Activated CD8-positive, alpha-beta T cell treated with anti-CD3 and anti-CD28 coated beads for 36 hours (primary cell): ENCODE data around the gene KIF26B. TPM values are rescaled to one million over a fixed set of nuclear protein-coding genes. Genes with fewer than 3 reads are reported as not detected.

Experiments
- ATAC-seq: fragments of 200-7000 bp; cut with Tn5 transposase; one replicate; pipeline ENCODE4 v1.10.0; 2021; ENCODE audit warnings: mild to moderate bottlenecking, moderate library complexity
- CTCF ChIA-PET: fragments of 350-600 bp; sonication (Branson Sonifier 250); formaldehyde crosslinking; loops from one replicate; lab custom pipeline; 2021; ENCODE audit warnings: antibody characterized with exemption; lab: Charles Lee
- POLR2A ChIA-PET: fragments of 350-600 bp; sonication (Branson Sonifier 250); formaldehyde crosslinking; loops from one replicate; lab custom pipeline; 2021; ENCODE audit warnings: antibody characterized with exemption; lab: Charles Lee
- DNase-seq: peaks from one replicate; pipeline ENCODE4 v3.0.0-alpha.2; 2020
- H3K27ac Mint-ChIP-seq: one replicate; pipeline ENCODE4 v1.8.0; 2021; ENCODE audit warnings: mild to moderate bottlenecking, mixed read lengths
- H3K27me3 Mint-ChIP-seq: one replicate; pipeline ENCODE4 v1.8.0; 2021; ENCODE audit warnings: mixed read lengths
- H3K36me3 Mint-ChIP-seq: one replicate; pipeline ENCODE4 v1.8.0; 2021; ENCODE audit warnings: low read depth, mixed read lengths
- H3K4me1 Mint-ChIP-seq: one replicate; pipeline ENCODE4 v1.8.0; 2021; ENCODE audit warnings: low read depth, mixed read lengths
- H3K4me3 Mint-ChIP-seq: one replicate; pipeline ENCODE4 v1.8.0; 2021; ENCODE audit warnings: mild to moderate bottlenecking, moderate library complexity, mixed read lengths
- H3K9me3 Mint-ChIP-seq: one replicate; pipeline ENCODE4 v1.8.0; 2021; ENCODE audit warnings: mixed read lengths
- intact Hi-C: fragments of 100-400 bp; cut with micrococcal nuclease; formaldehyde crosslinking; loops from one replicate; pipeline ENCODE4 v1.10.0; 2022
- total RNA-seq, 2 experiments: library from RNA; stranded (reverse); gene quantifications; one replicate each; pipeline ENCODE4 v1.2.3, GENCODE V29; 2021
- TF ChIP-seq, protein P1 (sequence below): fragments of 200-600 bp; IDR thresholded peaks from one replicate; pipeline ENCODE4 v1.8.0; 2022; ENCODE audit warnings: antibody characterized with exemption, mild to moderate bottlenecking

Gene KIF26B
- total RNA-seq, 2 experiments from 2014 or later, result 0.16 TPM

- Mint-ChIP-seq H3K27me3 (peaks cover 13% of the 10 kb centered on the region), H3K27ac (no peak overlapping the region), H3K4me1 (no peaks in the 10 kb centered on the region), H3K36me3 (no peaks in the 10 kb centered on the region), H3K4me3 (no peak overlapping the region), H3K9me3 (no peaks in the 10 kb centered on the region)
- POLR2A ChIA-PET, result interaction anchor here (0.6 kb wide), 1 partner anchor 273 kb away, joined by 3 read pairs; no protein-coding TSS in a partner anchor
- TF ChIP-seq, protein P1, sequence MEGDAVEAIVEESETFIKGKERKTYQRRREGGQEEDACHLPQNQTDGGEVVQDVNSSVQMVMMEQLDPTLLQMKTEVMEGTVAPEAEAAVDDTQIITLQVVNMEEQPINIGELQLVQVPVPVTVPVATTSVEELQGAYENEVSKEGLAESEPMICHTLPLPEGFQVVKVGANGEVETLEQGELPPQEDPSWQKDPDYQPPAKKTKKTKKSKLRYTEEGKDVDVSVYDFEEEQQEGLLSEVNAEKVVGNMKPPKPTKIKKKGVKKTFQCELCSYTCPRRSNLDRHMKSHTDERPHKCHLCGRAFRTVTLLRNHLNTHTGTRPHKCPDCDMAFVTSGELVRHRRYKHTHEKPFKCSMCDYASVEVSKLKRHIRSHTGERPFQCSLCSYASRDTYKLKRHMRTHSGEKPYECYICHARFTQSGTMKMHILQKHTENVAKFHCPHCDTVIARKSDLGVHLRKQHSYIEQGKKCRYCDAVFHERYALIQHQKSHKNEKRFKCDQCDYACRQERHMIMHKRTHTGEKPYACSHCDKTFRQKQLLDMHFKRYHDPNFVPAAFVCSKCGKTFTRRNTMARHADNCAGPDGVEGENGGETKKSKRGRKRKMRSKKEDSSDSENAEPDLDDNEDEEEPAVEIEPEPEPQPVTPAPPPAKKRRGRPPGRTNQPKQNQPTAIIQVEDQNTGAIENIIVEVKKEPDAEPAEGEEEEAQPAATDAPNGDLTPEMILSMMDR, result no peak
- DNase-seq (no peak), ATAC-seq (no peak)
- CTCF ChIA-PET, result interaction anchor here (1.2 kb wide), 1 partner anchor 17 kb away, joined by 3 read pairs; no protein-coding TSS in a partner anchor
- intact Hi-C loops, result no loop called here
Observed at GRCh38 chr1:245173446-245174211, 18.8 kb downstream of the KIF26B start.

GRCh38 chr1:245177071-245177900 is 22.5 kb downstream of the KIF26B start:
- TF ChIP-seq, protein P1, result no peak
- intact Hi-C loops, result no loop called here
- Mint-ChIP-seq H3K36me3 (no peaks in the 10 kb centered on the region), H3K9me3 (no peaks in the 10 kb centered on the region), H3K4me3 (no peak overlapping the region), H3K27ac (no peak overlapping the region), H3K4me1 (no peaks in the 10 kb centered on the region), H3K27me3 (no peaks in the 10 kb centered on the region)
- no peak for ATAC-seq
- POLR2A ChIA-PET, result no interaction called here
- CTCF ChIA-PET, result interaction anchor here (1.0 kb wide), 1 partner anchor 8 kb away, joined by 3 read pairs; no protein-coding TSS in a partner anchor
- DNase-seq, result no peak

DNA sequence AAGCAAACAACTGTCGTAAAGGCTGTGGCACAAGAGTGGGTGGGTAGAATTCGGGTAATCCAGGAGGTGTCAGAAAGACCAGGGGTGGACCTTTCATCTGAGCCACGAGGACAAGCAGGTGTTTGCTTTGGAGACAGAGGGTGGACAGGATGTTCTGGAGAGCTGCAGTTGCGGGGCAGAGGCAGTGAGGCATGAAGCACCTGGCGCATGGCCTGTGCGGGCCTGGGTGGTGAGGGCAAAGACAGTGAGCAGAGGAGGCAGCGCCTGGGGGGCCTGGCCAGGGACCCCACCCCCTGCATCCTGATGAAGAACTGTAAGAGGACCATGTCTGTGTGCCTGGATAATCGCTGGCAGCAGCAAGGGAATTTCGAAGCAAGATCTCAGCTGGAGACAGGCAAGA is 24.9 kb downstream of the KIF26B start:
- H3K9me3 Mint-ChIP-seq, result no peaks in the 10 kb centered on the region
- intact Hi-C loops, result no loop called here
- no peaks in the 10 kb centered on the region for H3K27me3 Mint-ChIP-seq
- no peak overlapping the region for H3K27ac Mint-ChIP-seq
- H3K4me3 Mint-ChIP-seq, result no peak overlapping the region
- ATAC-seq (no peak), DNase-seq (no peak)
- no peaks in the 10 kb centered on the region for H3K36me3 Mint-ChIP-seq
- ChIA-PET CTCF (no interaction called here), POLR2A (no interaction called here)
- TF ChIP-seq, protein P1, result no peak
- H3K4me1 Mint-ChIP-seq, result no peaks in the 10 kb centered on the region

- Mint-ChIP-seq H3K27me3 (no peaks in the 10 kb centered on the region), H3K4me3 (no peak overlapping the region), H3K36me3 (no peaks in the 10 kb centered on the region), H3K27ac (no peak overlapping the region), H3K4me1 (no peaks in the 10 kb centered on the region), H3K9me3 (no peaks in the 10 kb centered on the region)
- TF ChIP-seq, protein P1, result no peak
- no peak for ATAC-seq
- POLR2A ChIA-PET, result no interaction called here
- DNase-seq, result no peak
- intact Hi-C loops, result no loop called here
- CTCF ChIA-PET, result interaction anchor here (0.9 kb wide), 1 partner anchor 24 kb away, joined by 5 read pairs; no protein-coding TSS in a partner anchor
Observed at GRCh38 chr1:245180496-245181157, 25.8 kb downstream of the KIF26B start.
